ENCODE measurements around the gene ARHGAP44.

The ARHGAP44 gene

GRCh38 chr17:12789481-12790248, at the start of gene ARHGAP44:
Gene ARHGAP44 (plus strand): TSS chr17:12789498. CDS start chr17:12789839, 341 bp downstream.
- Mint-ChIP-seq H3K9me3 (ENCODE audit: low read depth) (no peaks in the 10 kb centered on the region), H3K4me1 (ENCODE audit: low read depth) (peaks cover 9% of the 10 kb centered on the region), H3K4me3 (peak within 1 kb of the TSS; percentile 76), H3K27ac (no peak within 1 kb of the TSS), H3K27me3 (peaks cover 24% of the 10 kb centered on the region), H3K36me3 (no peaks in the 10 kb centered on the region)

GRCh38 chr17:12739500-12739899, 49.8 kb upstream of the ARHGAP44 start:
- Mint-ChIP-seq H3K27me3 (no peaks in the 10 kb centered on the region), H3K4me1 (ENCODE audit: low read depth) (no peaks in the 10 kb centered on the region), H3K4me3 (no peak overlapping the region), H3K9me3 (ENCODE audit: low read depth) (no peaks in the 10 kb centered on the region), H3K27ac (no peak overlapping the region), H3K36me3 (no peaks in the 10 kb centered on the region)

GRCh38 chr17:12743046-12743445, 46.3 kb upstream of the ARHGAP44 start:
- H3K4me3 Mint-ChIP-seq = no peak overlapping the region

GRCh38 chr17:12744298-12744697, 45.0 kb upstream of the ARHGAP44 start:
- Mint-ChIP-seq H3K9me3 (ENCODE audit: low read depth) (no peaks in the 10 kb centered on the region), H3K27me3 (peaks cover 10% of the 10 kb centered on the region), H3K36me3 (no peaks in the 10 kb centered on the region), H3K4me3 (no peak overlapping the region), H3K4me1 (ENCODE audit: low read depth) (no peaks in the 10 kb centered on the region), H3K27ac (no peak overlapping the region)

More at GRCh38 chr17:12743046-12743445, 46.3 kb upstream of the ARHGAP44 start:
- no peaks in the 10 kb centered on the region for H3K36me3 Mint-ChIP-seq
- H3K4me1 Mint-ChIP-seq (ENCODE audit: low read depth) = no peaks in the 10 kb centered on the region
- H3K27me3 Mint-ChIP-seq = peaks cover 10% of the 10 kb centered on the region
- no peaks in the 10 kb centered on the region for H3K9me3 Mint-ChIP-seq (ENCODE audit: low read depth)
- H3K27ac Mint-ChIP-seq = no peak overlapping the region

DNA sequence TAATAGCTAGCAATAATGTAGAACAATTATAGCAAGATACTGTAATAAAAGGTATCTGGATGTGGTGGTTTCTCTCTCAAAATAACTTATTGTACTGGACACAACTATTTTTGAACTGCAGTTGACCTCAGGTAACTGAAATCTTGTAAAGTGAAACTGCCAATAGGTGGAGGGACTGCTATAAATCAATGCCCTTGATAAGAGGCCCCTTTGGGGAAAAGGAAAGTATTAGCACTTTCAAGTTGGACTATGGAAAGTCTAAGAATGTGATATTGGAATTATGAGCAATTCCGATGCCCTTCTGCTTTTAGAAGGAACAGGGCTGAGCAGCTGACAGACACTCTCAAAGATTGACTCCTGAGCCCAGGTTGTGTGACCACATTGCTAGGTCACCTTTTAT, 44.5 kb upstream of the ARHGAP44 start:
- H3K36me3 Mint-ChIP-seq = no peaks in the 10 kb centered on the region

DNA sequence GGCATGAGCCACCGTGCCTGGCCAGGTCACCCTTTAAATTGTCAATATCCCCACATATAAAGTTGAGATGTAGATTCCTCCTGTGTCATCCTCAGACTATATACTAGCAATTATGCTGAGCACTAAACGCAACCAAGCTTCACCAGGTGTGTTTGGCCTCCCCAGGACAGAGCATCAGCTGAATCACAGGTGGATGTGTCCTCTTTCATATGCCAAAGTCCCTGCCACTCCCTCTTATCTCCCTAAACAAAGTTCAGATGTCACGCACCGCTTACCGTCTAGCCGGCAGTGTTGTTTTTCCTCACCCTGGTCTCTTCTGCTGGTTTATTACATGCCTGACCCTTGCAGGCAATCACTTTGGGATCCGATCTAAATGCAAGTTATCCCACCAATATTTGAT, 43.8 kb upstream of the ARHGAP44 start:
- H3K4me1 Mint-ChIP-seq (ENCODE audit: low read depth) = no peaks in the 10 kb centered on the region
- no peaks in the 10 kb centered on the region for H3K9me3 Mint-ChIP-seq (ENCODE audit: low read depth)
- no peaks in the 10 kb centered on the region for H3K36me3 Mint-ChIP-seq
- no peak overlapping the region for H3K27ac Mint-ChIP-seq
- no peak overlapping the region for H3K4me3 Mint-ChIP-seq
- peaks cover 10% of the 10 kb centered on the region for H3K27me3 Mint-ChIP-seq

More for the DNA sequence above, 44.5 kb upstream of the ARHGAP44 start:
- Mint-ChIP-seq H3K27me3 (peaks cover 10% of the 10 kb centered on the region), H3K4me1 (ENCODE audit: low read depth) (no peaks in the 10 kb centered on the region), H3K4me3 (no peak overlapping the region), H3K27ac (no peak overlapping the region), H3K9me3 (ENCODE audit: low read depth) (no peaks in the 10 kb centered on the region)

DNA sequence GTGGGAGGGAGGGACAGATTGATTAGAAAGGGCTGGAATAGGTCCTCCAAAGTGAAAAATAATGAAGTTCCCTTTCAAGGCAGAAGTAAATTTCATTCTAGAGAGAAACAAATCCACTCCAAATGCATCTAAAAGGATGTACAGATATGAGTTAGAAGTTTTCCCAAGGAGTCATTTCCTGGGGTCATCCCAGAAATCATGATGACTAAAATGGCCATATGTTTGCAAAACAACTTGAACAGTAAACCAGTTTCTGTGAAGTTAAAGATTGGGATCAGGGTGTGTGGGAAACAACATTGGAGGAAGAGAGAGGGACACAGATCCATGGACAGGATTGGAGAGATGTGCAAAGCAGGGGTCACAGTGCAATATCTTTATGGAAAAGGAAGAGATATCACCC, 32.5 kb upstream of the ARHGAP44 start:
- Mint-ChIP-seq H3K4me3 (no peak overlapping the region), H3K4me1 (ENCODE audit: low read depth) (no peaks in the 10 kb centered on the region), H3K9me3 (ENCODE audit: low read depth) (no peaks in the 10 kb centered on the region), H3K27me3 (no peaks in the 10 kb centered on the region), H3K27ac (no peak overlapping the region), H3K36me3 (no peaks in the 10 kb centered on the region)

GRCh38 chr17:12759090-12759489, 30.2 kb upstream of the ARHGAP44 start:
- no peaks in the 10 kb centered on the region for H3K36me3 Mint-ChIP-seq

DNA sequence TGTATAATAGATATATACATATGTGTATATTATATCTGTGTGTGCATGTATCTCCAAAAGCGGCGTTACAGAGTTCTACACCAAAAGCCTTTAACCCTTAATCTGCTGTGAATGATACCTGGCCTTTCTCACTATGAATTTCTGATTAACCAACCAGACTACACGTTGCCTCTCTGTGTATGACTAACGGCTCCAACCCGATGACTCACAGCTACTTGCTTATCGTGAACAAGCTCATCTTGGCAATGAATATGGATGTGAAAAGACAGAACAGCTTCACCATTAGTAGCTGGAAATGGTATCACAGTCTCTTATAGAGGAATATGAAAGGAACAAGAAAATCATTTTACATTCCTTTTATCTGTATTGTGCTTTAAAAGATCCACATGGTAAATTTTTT, 23.8 kb upstream of the ARHGAP44 start:
- H3K36me3 Mint-ChIP-seq = no peaks in the 10 kb centered on the region
- no peak overlapping the region for H3K4me3 Mint-ChIP-seq
- H3K4me1 Mint-ChIP-seq (ENCODE audit: low read depth) = no peaks in the 10 kb centered on the region
- peaks cover 3% of the 10 kb centered on the region for H3K27me3 Mint-ChIP-seq
- H3K9me3 Mint-ChIP-seq (ENCODE audit: low read depth) = no peaks in the 10 kb centered on the region
- H3K27ac Mint-ChIP-seq = no peak overlapping the region

More at GRCh38 chr17:12759090-12759489, 30.2 kb upstream of the ARHGAP44 start:
- no peak overlapping the region for H3K27ac Mint-ChIP-seq
- no peak overlapping the region for H3K4me3 Mint-ChIP-seq
- H3K9me3 Mint-ChIP-seq (ENCODE audit: low read depth) = no peaks in the 10 kb centered on the region
- no peaks in the 10 kb centered on the region for H3K4me1 Mint-ChIP-seq (ENCODE audit: low read depth)
- no peaks in the 10 kb centered on the region for H3K27me3 Mint-ChIP-seq

- Mint-ChIP-seq H3K36me3 (no peaks in the 10 kb centered on the region), H3K27ac (no peak overlapping the region), H3K9me3 (ENCODE audit: low read depth) (no peaks in the 10 kb centered on the region)
These were observed 21.0 kb upstream of the ARHGAP44 start for GRCh38 chr17:12768255-12768654.

GRCh38 chr17:12769981-12770380, 19.3 kb upstream of the ARHGAP44 start:
- Mint-ChIP-seq H3K27me3 (peaks cover 3% of the 10 kb centered on the region), H3K4me1 (ENCODE audit: low read depth) (no peaks in the 10 kb centered on the region), H3K4me3 (no peak overlapping the region), H3K9me3 (ENCODE audit: low read depth) (no peaks in the 10 kb centered on the region), H3K36me3 (no peaks in the 10 kb centered on the region), H3K27ac (no peak overlapping the region)

More at GRCh38 chr17:12768255-12768654, 21.0 kb upstream of the ARHGAP44 start:
- Mint-ChIP-seq H3K27me3 (peaks cover 3% of the 10 kb centered on the region), H3K4me1 (ENCODE audit: low read depth) (no peaks in the 10 kb centered on the region), H3K4me3 (no peak overlapping the region)

- H3K4me3 Mint-ChIP-seq = no peak overlapping the region
- H3K27me3 Mint-ChIP-seq = peaks cover 3% of the 10 kb centered on the region
These were observed 16.1 kb upstream of the ARHGAP44 start for GRCh38 chr17:12773153-12773552.

DNA sequence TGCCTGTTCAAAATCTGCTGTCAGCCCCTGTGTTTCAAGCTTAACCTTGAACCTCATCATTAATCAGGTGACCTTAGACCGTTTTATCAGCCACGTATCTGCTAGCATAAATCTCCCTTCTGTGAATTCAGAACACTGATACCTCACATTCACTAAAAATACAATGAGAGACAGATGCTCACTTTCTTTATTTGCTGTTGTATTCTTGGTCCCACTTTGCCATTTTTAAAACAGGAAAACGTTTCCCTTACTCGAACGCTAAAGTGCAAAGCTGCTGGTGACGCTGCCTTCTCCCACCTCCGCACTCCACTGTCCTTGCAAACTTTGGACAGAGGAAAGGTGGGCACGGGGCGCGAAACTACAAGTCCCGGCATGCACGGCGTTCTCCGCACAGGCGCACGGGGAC, 220 bp upstream of the ARHGAP44 start:
- Mint-ChIP-seq H3K27ac (no peak overlapping the region), H3K9me3 (ENCODE audit: low read depth) (no peaks in the 10 kb centered on the region), H3K36me3 (no peaks in the 10 kb centered on the region), H3K4me3 (peak overlapping the region; percentile 76), H3K4me1 (ENCODE audit: low read depth) (peaks cover 9% of the 10 kb centered on the region), H3K27me3 (peaks cover 24% of the 10 kb centered on the region)

More at GRCh38 chr17:12773153-12773552, 16.1 kb upstream of the ARHGAP44 start:
- no peaks in the 10 kb centered on the region for H3K4me1 Mint-ChIP-seq (ENCODE audit: low read depth)
- no peaks in the 10 kb centered on the region for H3K9me3 Mint-ChIP-seq (ENCODE audit: low read depth)
- no peaks in the 10 kb centered on the region for H3K36me3 Mint-ChIP-seq
- H3K27ac Mint-ChIP-seq = no peak overlapping the region

DNA sequence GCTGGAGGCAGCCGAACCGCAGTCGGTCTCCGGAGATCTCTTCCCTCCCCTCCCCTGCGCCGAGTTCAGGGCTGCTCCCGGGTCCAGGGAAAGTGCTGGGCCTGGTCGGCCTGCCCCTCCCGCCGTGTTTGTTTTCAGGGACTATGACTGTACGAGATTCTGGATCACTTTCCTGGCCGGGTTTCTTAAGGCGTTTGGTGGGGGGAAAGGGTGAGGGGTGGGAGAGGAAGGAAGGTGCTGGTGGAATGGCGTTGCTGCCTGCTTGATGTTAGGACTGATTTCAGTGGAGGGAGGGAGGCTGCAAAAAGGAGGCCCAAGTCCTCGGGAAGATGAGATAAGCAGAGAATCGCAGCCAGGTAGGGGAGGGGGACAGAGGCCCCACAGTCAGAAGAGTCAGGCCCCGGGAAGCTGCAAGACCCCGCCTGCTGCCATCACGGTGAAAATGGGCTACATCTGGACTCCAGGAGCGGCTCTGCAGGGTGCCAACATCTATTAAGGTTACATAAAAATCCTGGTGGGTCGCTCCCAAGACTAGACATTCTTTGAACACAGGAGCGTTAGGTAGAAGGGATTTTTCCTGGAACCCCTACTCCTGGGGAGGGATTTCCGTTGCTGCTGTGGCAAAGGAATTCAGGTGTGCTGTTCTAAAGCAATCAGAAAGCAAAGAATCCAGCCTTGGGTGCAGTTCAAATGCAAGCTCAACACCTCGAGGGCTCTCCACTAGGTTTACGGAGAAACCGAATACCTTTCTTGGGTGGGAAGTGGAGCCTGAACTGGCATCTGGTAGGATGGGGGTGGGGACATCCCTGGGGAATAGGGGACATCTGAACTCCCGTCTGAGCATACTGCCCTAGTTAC, 1.2 kb downstream of the ARHGAP44 start:
- Mint-ChIP-seq H3K4me1 (ENCODE audit: low read depth) (peaks cover 9% of the 10 kb centered on the region), H3K4me3 (peak overlapping the region; percentile 63), H3K27me3 (peaks cover 24% of the 10 kb centered on the region), H3K36me3 (no peaks in the 10 kb centered on the region), H3K9me3 (ENCODE audit: low read depth) (no peaks in the 10 kb centered on the region), H3K27ac (no peak overlapping the region)

DNA sequence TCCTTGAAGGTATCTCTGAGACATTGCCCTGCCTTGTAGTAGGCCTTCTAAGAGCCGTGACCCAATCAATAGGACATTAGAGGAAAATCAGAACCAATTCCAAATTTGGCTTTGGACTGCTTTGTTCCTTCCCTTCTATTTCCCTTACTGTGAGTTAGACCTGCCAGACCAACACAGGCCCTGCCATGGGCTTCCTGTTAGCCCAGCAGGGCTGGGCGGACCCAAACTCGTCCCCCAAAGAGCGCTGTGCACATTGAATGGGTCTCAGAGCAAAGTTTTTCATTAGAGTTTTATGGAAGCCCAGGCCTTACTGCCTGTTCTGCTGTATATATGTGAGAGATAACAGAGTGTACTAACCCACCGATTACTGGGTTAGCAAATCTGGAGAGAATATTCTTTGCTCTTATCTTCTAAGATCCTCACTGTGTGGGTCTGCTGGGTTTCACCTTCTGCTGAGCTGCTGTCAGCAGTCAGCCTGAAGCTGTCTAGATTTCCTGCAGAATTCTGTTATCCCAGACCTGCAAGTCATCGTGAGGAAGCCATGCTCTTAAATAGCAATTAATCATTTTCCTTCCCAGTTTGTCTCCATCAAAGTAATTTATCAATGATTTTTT, 5.7 kb downstream of the ARHGAP44 start:
- H3K9me3 Mint-ChIP-seq (ENCODE audit: low read depth) = peaks cover 12% of the 10 kb centered on the region
- no peak overlapping the region for H3K27ac Mint-ChIP-seq
- peaks cover 5% of the 10 kb centered on the region for H3K4me1 Mint-ChIP-seq (ENCODE audit: low read depth)
- H3K36me3 Mint-ChIP-seq = no peaks in the 10 kb centered on the region
- H3K27me3 Mint-ChIP-seq = peaks cover 12% of the 10 kb centered on the region
- no peak overlapping the region for H3K4me3 Mint-ChIP-seq
